Upper lobe of left lung (tissue), 4 donors: ENCODE data around the gene PDPR.

Experiments used
- EP300 ChIP-seq, 4 donors: sonication (generic); formaldehyde crosslinking; IDR thresholded peaks; one replicate each; pipeline ENCODE4 v1.5.1; 2017; ENCODE audit warnings: antibody characterized with exemption in 4 of 4, control low read depth in 2 of 4
- POLR2A ChIP-seq, 4 donors: fragments of 450-650 bp; IDR thresholded peaks; one replicate each; pipeline ENCODE4 v1.5.1; 2016 to 2017; ENCODE audit warnings: antibody characterized with exemption in 4 of 4, mild to moderate bottlenecking in 2 of 4
- TF ChIP-seq, protein P1 (sequence below), 6 experiments: fragments of 450-650 bp in 4 of 6; fragments of 200-600 bp in 2 of 6; sonication (generic) in 2 of 6; IDR thresholded peaks; one replicate each; pipeline ENCODE4 v1.5.1; 2016 to 2019; ENCODE audit warnings: antibody characterized with exemption in 6 of 6

DNA sequence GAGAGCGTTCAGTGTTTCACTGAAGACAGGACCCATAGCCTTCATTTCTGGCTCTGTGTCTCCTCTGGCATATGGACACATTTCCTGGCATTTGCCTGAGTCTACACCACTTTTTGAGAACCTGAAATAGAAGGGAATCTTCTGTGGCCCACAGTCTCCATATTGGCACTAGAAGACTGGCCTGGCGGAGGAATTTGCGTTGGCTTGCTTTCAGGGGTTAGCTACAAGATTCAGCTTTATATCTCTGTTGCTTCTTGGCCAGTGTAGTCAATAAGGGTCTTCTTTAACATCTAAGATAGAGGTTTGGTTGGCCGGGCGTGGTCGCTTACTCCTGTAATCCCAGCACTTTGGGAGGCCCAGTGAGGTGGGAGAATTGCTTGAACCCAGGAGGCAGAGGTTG, 46.7 kb downstream of the PDPR start:
- TF ChIP-seq, protein P1, sequence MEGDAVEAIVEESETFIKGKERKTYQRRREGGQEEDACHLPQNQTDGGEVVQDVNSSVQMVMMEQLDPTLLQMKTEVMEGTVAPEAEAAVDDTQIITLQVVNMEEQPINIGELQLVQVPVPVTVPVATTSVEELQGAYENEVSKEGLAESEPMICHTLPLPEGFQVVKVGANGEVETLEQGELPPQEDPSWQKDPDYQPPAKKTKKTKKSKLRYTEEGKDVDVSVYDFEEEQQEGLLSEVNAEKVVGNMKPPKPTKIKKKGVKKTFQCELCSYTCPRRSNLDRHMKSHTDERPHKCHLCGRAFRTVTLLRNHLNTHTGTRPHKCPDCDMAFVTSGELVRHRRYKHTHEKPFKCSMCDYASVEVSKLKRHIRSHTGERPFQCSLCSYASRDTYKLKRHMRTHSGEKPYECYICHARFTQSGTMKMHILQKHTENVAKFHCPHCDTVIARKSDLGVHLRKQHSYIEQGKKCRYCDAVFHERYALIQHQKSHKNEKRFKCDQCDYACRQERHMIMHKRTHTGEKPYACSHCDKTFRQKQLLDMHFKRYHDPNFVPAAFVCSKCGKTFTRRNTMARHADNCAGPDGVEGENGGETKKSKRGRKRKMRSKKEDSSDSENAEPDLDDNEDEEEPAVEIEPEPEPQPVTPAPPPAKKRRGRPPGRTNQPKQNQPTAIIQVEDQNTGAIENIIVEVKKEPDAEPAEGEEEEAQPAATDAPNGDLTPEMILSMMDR (IDR thresholded peaks at IDR 0.05): no peak
- TF ChIP-seq POLR2A (IDR thresholded peaks at IDR 0.05) (no peak), EP300 (IDR thresholded peaks at IDR 0.05) (no peak)
